Esophagus squamous epithelium (tissue), 5 donors: ENCODE results near the gene STARD9. TPM values are rescaled to one million over a fixed set of nuclear protein-coding genes. Genes with fewer than 3 reads are reported as not detected.

ENCODE experiments used
- DNase-seq: peaks from one replicate; lab custom pipeline; 2025; lab: John Stamatoyannopoulos, UW
- H3K27ac ChIP-seq, 4 donors: fragments of 200-600 bp; sonication (generic); one replicate each; pipeline ENCODE4 v1.5.1; 2016 to 2019; ENCODE audit warnings: mild to moderate bottlenecking in 1 of 4
- H3K27me3 ChIP-seq, 4 donors: fragments of 200-600 bp; sonication (generic); 1 replicate in 3 of 4; 2 replicates in 1 of 4; pipeline versions ENCODE4 v1.5.1 to v1.6.0; 2017 to 2021; ENCODE audit warnings: antibody characterized with exemption in 1 of 4
- H3K36me3 ChIP-seq, 3 donors: fragments of 200-600 bp; sonication (generic); one replicate each; pipeline ENCODE4 v1.5.1; 2016 to 2019
- H3K4me1 ChIP-seq, 3 donors: fragments of 200-600 bp; sonication (generic); one replicate each; pipeline ENCODE4 v1.5.1; 2017 to 2019
- H3K4me3 ChIP-seq, 4 donors: fragments of 200-600 bp; sonication (generic); 1 replicate in 3 of 4; 2 replicates in 1 of 4; pipeline ENCODE4 v1.5.1; 2016 to 2019; ENCODE audit warnings: mild to moderate bottlenecking in 2 of 4, moderate library complexity in 1 of 4
- H3K9me3 ChIP-seq, 3 donors: fragments of 200-600 bp; sonication (generic); one replicate each; pipeline ENCODE4 v1.5.1; 2016 to 2019
- POLR2A ChIP-seq, 4 donors: fragments of 450-650 bp; IDR thresholded peaks; one replicate each; pipeline ENCODE4 v1.6.1; 2017; ENCODE audit warnings: antibody characterized with exemption in 4 of 4, mild to moderate bottlenecking in 4 of 4, moderate library complexity in 3 of 4
- WGBS, 2 donors: methylation state at CpG; one replicate each; pipeline ENCODE4 v1.1.5; 2018; 5-methylcytosine and 5-hydroxymethylcytosine counted together
- intact Hi-C: fragments of 100-400 bp; cut with DNase I; formaldehyde crosslinking; loops from one replicate; pipeline ENCODE4 v1.15.0; 2022
- total RNA-seq, 4 donors: library from RNA; depleted of rRNA; stranded (reverse); fragments of >200 nt; gene quantifications; one replicate each; pipeline ENCODE4 v1.1.0, GENCODE V29; 2016
- TF ChIP-seq, protein P1 (sequence below), 6 experiments: fragments of 450-650 bp in 4 of 6; fragments of 200-600 bp in 2 of 6; sonication (generic) in 2 of 6; IDR thresholded peaks; one replicate each; pipeline ENCODE4 v1.5.1; 2016 to 2019; ENCODE audit warnings: antibody characterized with exemption in 6 of 6, mild to moderate bottlenecking in 4 of 6, moderate library complexity in 4 of 6
- donor health status: DM: yes; HTN: yes; CAD: no.

STARD9 gene
- total RNA-seq, 4 donors from 2014 or later, result 1.4 to 14.5 (median 2.3) TPM

DNA sequence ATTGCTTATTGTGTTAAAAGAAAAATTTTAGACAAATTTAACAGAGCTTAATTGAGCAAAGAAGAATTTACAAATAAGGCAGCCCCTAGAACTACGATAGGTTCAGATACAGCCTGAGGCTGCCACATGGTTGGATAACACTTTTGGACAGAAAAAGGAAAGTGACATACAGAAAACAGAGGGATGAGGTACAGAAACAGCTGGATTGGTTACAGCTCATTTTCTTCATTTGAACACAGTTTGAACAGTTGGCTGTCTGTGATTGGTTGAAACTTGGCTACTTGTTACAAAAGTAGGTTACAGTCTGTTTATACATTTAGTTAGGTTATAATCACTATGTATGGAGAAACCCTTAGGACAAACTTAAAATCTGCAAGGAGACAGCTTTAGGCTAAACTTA, 46.0 kb downstream of the STARD9 start:
- intact Hi-C loops, result no loop called here
- H3K27me3 ChIP-seq, result no peaks in the 10 kb centered on the region
- TF ChIP-seq, protein P1, sequence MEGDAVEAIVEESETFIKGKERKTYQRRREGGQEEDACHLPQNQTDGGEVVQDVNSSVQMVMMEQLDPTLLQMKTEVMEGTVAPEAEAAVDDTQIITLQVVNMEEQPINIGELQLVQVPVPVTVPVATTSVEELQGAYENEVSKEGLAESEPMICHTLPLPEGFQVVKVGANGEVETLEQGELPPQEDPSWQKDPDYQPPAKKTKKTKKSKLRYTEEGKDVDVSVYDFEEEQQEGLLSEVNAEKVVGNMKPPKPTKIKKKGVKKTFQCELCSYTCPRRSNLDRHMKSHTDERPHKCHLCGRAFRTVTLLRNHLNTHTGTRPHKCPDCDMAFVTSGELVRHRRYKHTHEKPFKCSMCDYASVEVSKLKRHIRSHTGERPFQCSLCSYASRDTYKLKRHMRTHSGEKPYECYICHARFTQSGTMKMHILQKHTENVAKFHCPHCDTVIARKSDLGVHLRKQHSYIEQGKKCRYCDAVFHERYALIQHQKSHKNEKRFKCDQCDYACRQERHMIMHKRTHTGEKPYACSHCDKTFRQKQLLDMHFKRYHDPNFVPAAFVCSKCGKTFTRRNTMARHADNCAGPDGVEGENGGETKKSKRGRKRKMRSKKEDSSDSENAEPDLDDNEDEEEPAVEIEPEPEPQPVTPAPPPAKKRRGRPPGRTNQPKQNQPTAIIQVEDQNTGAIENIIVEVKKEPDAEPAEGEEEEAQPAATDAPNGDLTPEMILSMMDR (IDR thresholded peaks at IDR 0.05), result no peak
- TF ChIP-seq POLR2A (IDR thresholded peaks at IDR 0.05), result no peak
- H3K4me3 ChIP-seq, result no peak overlapping the region
- no peaks in the 10 kb centered on the region for H3K4me1 ChIP-seq
- H3K9me3 ChIP-seq, result no peaks in the 10 kb centered on the region
- no peak overlapping the region for H3K27ac ChIP-seq
- DNase-seq, result no peak
- WGBS, 2 donors, result 79 to 92% methylated on average over 1 of the region's 1 CpG
- no peaks in the 10 kb centered on the region for H3K36me3 ChIP-seq

DNA sequence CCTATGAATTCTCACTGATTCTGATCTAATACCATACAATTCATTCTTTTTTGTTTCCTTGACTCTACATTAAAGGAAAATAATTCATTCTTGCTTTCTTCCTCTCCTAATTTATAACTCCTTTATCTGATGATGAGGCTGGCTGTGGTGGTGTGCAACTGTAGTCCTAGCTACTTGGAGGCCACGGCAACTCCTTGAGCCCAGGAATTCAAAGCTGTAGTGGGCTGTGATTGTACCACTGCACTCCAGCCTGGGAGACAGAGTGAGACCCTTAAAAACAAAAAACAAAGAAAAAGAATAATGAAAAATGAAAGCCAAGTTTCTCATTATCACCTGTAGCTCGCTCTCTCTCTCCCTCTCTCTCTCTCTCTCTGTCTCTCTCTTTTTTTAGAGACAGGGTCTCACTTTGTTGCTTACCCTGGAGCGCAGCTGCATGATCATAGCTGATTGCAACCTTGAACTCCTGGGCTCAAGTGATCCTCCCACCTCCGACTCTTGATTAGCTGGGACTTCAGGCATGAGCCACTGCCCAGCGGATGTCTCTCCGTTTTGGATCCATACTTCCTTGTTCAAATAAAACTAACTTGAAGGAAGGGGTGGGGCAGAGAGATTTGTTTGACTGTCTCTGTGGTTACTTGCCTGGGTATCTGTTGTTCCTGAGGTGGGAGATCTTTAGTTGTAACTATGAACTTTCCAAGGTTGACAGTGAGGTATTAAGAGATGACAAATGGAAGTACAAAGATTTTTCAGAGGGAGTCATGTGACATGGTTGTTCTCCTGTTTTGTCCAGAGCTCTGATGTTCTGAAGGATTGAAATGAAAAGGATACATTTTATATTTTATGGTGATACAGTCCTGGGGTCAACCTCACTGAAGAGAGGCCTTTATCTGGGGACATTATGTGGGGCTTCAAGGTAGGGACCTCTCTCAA, 46.9 kb downstream of the STARD9 start:
- Histone ChIP-seq H3K27ac (no peak overlapping the region), H3K27me3 (no peaks in the 10 kb centered on the region), H3K9me3 (no peaks in the 10 kb centered on the region), H3K36me3 (no peaks in the 10 kb centered on the region), H3K4me3 (no peak overlapping the region), H3K4me1 (no peaks in the 10 kb centered on the region)
- TF ChIP-seq, protein P1 (IDR thresholded peaks at IDR 0.05), result no peak
- no peak for TF ChIP-seq POLR2A (IDR thresholded peaks at IDR 0.05)
- WGBS, 2 donors, result 78 to 88% methylated on average over 6 of the region's 6 CpGs
- DNase-seq, result no peak
- intact Hi-C loops, result no loop called here

DNA sequence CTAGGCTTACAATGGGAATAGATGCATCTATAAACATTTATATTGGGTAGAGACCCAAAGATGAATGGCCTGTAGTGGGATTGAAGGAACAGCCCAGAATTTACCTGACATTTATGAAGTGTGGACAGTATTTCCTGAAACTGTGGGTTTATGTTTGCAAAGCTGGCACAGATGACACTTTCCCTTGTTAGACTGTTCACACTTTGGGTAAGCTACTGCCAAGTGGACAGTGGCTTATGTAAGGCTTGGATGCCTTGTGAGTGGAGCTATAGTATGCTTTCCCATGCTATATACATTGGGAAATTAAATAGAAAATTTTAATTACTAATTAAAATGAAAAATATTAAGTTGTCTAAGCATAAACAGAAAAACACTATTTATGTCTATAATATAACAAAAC, 48.5 kb downstream of the STARD9 start:
- Histone ChIP-seq H3K4me1 (no peaks in the 10 kb centered on the region), H3K4me3 (no peak overlapping the region), H3K27me3 (no peaks in the 10 kb centered on the region), H3K36me3 (no peaks in the 10 kb centered on the region), H3K27ac (no peak overlapping the region), H3K9me3 (no peaks in the 10 kb centered on the region)
- intact Hi-C loops, result no loop called here
- TF ChIP-seq, protein P1 (IDR thresholded peaks at IDR 0.05), result no peak
- TF ChIP-seq POLR2A (IDR thresholded peaks at IDR 0.05), result no peak
- DNase-seq, result no peak

DNA sequence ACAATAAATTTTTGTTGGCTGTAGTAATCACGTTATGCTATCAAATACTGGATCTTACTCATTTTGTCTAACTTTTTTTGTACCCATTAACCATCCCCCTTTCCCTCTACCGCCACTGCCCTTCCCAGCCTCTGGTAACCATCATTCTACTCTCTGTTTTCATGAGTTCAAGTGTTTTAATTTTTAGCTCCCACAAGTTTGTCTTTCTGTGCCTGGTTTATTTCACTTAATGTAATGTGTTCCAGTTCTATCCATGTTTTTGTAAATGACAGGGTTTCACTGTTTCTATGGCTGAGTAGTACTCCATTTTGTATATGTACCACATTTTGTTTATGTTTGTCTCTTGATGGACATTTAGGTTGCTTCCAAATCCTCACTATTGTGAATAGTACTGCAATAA, 52.1 kb downstream of the STARD9 start:
- no peaks in the 10 kb centered on the region for H3K36me3 ChIP-seq
- no peak overlapping the region for H3K4me3 ChIP-seq
- 85 to 95% methylated on average over 2 of the region's 2 CpGs for WGBS, 2 donors
- DNase-seq, result no peak
- H3K27me3 ChIP-seq, result no peaks in the 10 kb centered on the region
- intact Hi-C loops, result no loop called here
- H3K27ac ChIP-seq, result no peak overlapping the region
- H3K4me1 ChIP-seq, result no peaks in the 10 kb centered on the region
- H3K9me3 ChIP-seq, result no peaks in the 10 kb centered on the region
- TF ChIP-seq, protein P1 (IDR thresholded peaks at IDR 0.05), result no peak
- no peak for TF ChIP-seq POLR2A (IDR thresholded peaks at IDR 0.05)

DNA sequence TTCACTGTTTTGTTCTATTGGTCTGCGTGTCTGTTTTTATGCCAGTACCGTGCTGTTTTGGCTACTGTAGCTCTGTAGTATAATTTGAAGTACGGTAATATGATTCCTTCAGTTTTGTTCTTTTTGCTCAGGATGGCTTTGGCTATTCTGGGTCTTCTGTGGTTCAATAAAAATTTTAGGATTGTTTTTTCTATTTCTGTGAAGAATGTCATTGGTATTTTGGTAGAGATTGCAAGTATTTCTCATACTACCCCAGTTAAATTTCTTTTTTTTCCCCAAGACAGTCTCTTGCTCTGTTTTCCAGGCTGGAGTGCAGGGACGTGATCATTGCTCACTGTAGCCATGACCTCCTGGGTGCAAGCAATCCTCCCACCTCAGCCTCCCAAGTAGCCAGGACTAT, 53.4 kb downstream of the STARD9 start:
- no peak for DNase-seq
- Histone ChIP-seq H3K4me1 (no peaks in the 10 kb centered on the region), H3K36me3 (no peaks in the 10 kb centered on the region), H3K4me3 (no peak overlapping the region), H3K27me3 (no peaks in the 10 kb centered on the region), H3K9me3 (no peaks in the 10 kb centered on the region), H3K27ac (no peak overlapping the region)
- no peak for TF ChIP-seq POLR2A (IDR thresholded peaks at IDR 0.05)
- TF ChIP-seq, protein P1 (IDR thresholded peaks at IDR 0.05), result no peak
- 94 to 97% methylated on average over 4 of the region's 4 CpGs for WGBS, 2 donors
- intact Hi-C loops, result no loop called here
